8988T (cell line): ENCODE data around the gene TNFAIP2.
"Not testable (repeated sequence)": the region's sequence is repeated elsewhere in the genome, so short reads cannot be mapped to it uniquely, and the experiment has no call there.

Experiments used
- DNase-seq: peaks from one replicate; pipeline ENCODE4 v3.0.0; 2011

Gene TNFAIP2

DNA sequence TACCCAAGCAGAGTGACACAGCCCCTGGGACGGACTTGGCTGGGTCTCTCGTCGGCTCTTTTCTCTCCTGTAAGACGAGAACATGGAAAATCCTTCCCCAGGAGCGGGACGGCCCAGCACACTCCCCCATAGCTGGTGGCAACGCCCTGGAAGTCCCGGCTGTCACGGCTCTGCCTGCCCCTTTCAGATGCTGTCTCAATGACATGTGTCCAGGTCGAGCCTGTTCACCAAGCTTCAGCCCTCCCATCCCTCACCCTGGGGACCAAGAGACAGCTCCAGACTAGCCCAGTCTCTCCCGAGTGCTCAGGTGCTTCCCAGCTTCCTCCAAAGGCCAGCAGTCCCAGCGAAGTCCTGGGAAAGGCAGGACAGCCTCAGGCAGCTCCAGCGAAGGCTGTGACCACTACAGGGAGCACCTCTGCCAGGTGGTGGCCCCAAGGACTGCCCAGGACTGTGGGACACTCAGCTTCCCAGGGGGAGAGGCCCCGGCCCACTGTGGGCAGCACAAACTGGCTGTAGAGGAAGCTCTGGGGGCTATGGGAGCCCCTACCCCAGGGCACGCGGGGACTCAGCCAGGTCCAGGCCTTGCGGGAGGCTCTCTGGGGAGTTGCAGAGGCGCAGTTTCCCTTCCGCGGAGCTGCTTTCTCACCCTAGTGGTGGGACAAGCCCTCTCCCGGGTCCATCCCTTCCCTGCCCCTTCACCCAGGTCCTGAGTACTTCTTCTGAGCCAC is 33.6 kb downstream of the TNFAIP2 start:
- no peak for DNase-seq

DNA sequence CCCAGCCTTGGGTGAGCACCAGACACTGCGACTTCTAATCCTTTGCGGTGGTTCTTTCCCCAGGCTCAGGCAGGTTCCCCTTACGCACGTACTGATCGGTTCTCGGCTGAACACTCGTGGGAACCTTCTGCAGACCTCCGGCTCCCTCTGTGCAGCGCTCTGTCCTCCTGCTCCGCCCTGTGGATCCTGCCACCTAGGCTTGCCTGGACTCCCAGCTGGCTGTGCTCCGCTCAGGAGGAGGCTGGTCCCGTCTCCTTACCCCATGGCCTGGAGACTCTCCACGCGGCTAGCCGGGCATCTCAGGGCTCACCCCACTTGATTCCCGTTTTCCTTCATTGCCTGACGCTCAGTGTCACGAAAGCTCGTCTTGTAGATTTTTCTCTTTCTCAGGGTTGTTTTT is 34.7 kb downstream of the TNFAIP2 start:
- DNase-seq, result no peak

DNA sequence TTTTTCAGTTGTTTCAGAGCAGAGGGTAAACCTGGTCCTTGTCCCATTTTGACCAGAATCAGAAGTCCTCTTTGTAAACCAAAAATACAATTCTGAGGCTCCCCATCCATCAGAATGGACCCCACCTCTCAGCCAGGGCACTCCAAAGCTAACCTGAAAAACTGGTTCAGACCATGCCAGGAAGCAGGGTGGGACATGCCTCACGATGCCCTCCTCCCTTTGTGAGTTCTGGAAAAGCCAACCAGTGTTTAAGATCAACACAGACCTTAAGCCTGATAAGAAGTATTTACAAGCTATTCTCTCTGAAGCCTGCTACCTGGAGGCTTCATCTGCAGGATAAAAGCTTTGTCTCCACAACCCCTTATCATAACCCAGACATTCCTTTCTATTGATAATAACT is 35.4 kb downstream of the TNFAIP2 start:
- DNase-seq, result no peak

DNA sequence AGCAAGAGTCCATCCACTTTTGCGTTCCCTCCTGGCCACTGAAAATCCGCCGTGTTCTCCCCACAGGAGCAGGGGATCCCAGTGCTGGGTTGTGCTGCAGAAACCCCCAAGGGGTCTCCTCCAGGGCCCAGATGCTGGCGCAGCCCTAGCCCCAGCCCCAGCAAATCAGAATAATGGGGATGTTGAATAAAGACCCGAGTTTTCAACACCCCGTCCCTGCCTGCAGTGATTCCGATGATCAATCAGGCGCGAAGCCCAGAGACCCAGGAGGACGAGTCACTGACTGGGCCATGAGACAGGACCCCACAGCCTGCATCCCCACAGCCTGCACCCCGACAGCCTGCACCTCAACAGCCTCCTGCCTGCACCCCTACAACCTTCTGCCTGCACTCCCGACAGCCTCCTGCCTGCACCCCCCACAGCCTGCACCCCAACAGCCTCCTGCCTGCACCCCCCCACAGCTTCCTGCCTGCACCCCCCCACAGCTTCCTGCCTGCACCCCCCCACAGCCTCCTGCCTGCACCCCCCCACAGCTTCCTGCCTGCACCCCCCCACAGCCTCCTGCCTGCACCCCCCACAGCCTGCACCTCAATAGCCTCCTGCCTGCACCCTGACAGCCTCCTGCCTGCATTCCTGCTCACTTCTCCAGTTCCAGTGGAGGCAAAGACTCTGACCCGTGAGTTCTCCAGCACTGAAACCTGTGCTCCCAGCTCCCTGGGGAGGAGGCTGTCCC is 37.2 kb downstream of the TNFAIP2 start:
- DNase-seq, result no peak

DNA sequence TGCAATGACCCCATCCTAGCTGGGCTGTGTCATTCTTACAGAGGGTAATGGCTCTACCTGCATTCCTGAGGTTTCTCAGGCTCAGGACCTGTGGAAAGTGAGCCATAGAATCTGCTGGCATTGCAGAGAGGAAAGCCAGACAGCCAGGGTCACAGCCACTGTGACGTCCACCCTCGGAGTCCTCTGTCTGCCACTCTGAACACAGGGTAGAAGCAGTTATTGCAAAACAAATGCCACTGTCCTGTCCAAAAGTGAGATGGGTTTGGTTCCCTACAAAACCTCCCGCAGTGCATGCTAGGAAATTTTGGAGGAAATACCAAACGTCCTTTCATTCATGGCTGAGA is 37.8 kb downstream of the TNFAIP2 start:
- DNase-seq, result no peak

DNA sequence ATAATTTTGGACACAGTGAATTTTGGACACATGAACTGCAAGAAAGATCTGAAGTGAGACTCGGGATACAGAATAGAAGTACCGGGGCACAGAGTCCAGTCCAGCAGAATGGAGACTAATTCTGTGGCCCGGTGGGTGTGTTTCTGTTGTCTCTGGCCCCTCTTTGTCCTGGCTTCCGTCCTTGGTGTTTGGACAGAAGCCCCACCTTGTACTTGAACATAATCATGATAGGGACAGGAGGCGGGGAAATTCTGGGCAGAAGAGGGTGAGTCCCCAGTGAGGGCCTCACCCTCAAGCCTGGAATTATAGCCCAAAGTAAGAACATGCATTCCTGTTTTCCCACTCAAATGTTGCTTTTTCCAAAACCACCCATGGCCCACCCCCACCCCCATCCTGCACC is 39.9 kb downstream of the TNFAIP2 start:
- no peak for DNase-seq

DNA sequence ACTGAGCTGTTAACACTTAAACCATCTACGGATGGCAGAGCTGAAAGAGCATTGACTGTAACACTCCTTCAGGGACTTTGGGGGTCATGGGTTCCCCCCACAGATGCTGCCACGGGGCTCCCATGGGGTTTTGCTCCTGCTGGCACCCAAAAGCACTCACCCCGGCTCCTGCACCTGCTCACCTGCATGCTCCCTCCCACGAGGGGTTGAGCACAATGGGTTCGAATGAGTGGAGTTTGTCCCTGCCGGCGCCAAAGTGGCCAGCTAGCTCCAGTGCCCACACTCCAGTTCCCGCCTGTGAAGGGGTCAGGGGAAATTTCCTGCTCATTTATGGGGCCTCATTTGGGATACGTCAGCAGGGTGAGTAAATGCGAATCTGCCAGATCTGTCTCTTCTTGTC is 40.7 kb downstream of the TNFAIP2 start:
- DNase-seq, result no peak

DNA sequence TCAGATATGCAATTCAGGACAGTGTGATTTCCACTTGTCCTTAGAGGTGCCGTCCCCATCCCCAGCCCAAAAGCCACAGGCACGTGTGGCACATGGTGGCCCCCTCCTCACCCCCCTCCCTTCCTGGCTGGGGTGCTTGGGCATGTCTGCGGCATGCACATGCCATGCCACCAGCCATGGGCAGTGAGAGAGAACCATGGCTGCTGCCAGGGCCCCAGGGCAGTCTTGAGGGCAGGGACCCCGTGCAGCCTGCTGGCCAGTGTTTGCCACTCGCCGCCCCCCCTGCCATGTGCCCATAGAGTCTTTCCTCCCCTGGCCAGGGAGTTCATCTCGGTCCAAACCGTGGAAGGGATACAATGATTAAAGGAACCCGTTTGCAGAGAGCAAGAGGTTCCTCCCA is 41.5 kb downstream of the TNFAIP2 start:
- DNase-seq, result no peak

DNA sequence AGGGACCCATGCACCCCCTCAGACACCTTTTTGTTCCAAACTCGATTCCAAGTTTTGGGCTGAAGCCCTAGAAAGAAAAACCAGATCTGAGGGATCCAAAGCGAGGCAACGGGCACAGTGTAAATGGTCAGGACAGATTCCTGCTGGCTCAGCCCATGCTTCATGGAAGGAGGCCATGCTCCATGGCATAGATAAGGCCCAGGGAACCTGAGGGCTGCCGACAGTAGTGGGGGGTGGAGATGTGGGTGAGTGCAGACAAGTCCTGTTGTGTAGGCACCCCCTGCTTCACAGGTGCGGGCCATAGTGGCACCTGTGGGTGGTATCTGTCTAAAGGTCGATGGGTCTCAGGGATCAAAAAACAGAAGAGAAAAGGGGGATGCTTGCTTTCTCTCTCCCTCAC is 42.1 kb downstream of the TNFAIP2 start:
- DNase-seq, result no peak

DNA sequence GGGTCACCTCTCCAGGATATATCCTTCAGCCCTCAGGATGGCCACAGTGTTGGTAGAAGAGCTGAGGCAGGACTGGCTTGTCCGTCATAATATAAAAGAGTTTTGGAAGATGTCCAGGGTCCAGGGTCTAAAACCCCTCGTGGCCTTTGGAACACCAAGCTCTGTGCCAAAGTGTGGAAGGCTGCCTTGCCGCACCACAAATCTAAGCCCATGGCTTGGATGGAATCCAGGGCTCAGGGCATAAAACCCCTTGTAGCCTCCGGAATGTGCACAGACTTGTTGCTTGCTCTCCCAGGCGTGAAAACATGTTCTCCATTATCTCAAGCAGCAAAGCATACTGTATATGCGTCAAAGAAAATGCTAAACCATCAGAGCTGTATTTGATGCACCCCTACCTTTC is 46.7 kb downstream of the TNFAIP2 start:
- DNase-seq, result no peak

DNA sequence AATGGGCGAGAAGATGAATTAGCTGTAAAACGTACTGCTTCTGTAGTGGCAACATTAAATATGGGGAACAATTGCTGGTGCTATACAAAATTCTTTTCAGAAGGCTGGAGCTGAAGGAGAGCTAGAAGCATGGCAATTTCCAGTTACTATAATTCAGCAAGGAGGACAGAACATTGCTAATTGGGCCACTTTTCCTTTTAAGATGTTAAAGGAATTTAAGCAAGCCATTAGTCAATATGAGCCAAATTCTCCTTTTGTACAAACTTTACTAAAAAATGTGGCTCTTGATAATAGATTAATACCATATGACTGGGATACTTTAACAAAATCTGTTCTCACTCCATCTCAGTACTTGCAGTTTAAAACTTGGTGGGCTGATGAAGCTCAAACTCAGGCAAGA is 47.9 kb downstream of the TNFAIP2 start:
- not testable (repeated sequence) for DNase-seq

DNA sequence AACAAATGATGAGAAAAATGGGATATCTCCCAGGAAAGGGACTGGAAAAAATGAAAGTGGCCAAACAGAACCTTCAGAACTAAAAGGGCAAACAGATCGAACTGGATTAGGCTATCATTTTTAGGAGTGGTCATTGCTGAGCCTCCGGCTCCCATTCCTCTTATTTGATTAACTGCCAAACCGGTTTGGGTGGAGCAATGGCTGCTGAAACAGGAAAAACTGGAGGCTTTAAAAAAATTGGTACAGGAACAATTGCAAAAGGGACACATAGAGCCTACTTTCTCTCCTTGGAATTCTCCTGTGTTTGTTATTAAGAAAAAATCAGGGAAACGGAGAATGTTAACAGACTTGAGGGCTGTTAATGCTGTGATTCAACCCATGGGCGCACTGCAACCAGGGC is 49.7 kb downstream of the TNFAIP2 start:
- DNase-seq, result no peak

DNA sequence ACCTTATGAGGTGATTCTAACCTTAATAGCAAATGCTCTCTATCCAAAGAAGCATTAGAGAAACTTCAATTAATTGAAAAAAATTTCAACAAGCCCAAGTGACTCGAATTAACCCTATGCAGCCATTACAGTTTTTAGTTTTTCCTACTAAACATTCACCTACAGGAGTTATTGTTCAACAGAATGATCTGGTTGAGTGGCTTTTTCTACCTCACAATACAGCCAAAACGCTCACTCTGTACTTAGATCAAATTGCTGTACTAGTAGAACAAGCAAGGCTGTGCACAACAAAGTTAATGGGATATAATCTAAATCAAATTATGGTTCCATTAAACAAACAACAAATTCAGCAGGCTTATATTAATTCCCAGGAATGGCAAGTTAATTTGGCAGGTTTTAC is 50.6 kb downstream of the TNFAIP2 start:
- DNase-seq, result not testable (repeated sequence)

DNA sequence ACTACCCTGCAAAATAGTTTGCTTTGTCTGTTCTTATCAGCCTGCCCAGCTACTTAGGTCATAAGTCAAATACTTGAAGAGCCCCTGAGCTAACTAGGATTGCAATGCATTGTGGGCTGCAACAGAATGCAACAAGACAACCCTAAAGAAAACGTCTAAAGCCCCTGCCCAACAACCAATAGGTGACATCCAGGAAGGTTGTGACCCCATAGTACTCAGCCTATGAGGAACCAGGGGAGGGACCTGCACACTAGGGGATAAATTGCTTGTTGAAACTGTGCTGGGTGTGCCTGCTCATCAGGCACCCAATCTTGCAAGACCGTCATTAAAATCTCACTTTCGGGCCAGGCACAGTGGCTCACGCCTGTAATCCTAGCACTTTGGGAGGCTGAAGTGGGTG is 52.9 kb downstream of the TNFAIP2 start:
- not testable (repeated sequence) for DNase-seq

DNA sequence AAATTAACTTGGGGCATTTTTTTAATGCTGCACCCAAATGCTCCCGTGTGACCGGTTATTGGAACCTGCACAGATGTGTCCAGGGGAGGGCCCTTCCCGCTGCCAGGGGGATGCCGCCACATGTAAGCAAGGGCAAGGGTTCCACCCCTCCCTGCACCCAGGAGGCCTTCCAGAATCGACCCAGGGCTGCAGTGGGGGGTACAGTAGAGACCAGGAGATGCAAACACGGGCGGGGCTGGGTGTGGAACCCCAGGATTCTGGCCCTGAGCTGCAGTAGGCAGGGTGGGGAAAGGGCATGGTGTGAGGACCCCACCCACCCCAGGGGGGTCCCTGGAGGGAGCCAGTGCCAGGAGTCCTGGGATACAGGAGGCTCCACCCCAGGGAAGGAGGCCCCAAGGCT is 54.1 kb downstream of the TNFAIP2 start:
- DNase-seq, result no peak

DNA sequence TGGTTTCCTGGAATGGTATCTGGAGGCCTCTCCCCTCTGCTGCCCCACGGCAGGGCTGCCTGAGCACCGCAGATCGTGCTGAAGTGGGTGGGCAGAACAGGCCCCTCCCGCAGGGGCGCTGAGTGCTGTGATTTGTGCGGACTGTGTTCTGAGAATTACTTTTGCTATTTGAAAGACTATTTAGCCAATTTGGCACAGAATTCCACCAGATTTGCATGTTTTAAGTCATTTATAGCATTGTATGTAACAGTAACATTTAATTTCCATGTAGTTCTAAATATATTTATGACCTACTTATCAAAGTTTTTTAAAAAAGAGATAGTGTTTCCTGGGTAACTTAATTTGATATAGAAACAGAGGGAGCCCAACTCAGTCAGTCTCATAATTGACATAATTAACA is 55.3 kb downstream of the TNFAIP2 start:
- no peak for DNase-seq

DNA sequence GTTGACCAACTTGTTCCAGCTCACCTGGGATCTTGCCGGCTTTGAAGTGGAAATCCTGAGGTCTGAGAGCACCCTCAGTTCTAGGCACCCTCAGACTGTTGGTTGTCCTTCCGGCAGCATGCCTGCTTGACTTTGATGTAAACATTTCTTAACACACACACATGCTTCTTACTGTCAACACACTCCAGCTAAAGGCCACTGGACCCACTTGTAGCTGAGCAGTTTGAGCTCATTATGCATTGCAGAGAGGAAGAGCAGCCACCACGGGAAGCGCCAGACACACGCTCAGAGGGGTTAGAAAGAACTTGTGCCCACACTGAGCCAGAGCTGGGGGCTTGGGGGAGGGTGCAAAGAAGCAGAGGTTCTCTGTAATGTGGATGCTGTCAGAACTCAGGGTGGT is 55.8 kb downstream of the TNFAIP2 start:
- no peak for DNase-seq

DNA sequence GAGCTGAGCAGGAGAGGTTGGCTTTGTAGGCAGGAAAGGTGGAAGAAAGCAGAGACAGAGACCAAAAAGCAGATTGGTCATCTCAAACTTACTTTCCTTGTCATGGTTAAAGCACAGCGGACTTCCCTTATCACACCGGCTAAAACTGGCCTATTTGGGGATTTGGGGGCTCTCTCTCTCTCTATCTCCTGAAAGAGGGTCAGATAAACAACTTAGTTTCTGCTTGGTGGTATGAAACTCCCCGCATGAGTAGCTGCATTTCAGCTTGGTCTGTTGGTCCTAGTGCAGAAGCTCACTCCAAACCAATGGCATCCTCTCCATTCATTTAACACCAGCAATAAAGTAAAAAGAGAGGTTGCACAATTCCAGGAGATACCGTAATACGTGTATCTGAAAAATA is 57.1 kb downstream of the TNFAIP2 start:
- DNase-seq, result no peak

DNA sequence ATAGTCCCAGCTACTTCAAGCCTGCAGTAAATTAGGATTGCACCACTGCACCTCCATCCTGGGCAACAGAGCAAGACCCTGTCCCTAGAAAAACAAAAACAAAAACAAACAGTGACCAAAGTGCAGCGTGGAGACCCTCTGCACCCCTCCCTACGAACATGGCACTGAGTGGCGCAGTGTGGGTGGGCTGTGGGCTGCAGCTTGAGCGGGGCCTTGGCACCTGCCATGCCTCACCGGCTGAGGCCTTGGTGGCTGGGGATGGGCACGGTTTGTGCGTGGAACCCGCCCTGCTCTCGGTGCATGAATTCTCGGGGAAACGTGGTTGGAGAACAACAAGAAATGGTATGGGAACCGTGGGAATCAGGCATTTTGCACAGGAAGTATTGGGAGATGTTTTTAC is 60.8 kb downstream of the TNFAIP2 start:
- no peak for DNase-seq

DNA sequence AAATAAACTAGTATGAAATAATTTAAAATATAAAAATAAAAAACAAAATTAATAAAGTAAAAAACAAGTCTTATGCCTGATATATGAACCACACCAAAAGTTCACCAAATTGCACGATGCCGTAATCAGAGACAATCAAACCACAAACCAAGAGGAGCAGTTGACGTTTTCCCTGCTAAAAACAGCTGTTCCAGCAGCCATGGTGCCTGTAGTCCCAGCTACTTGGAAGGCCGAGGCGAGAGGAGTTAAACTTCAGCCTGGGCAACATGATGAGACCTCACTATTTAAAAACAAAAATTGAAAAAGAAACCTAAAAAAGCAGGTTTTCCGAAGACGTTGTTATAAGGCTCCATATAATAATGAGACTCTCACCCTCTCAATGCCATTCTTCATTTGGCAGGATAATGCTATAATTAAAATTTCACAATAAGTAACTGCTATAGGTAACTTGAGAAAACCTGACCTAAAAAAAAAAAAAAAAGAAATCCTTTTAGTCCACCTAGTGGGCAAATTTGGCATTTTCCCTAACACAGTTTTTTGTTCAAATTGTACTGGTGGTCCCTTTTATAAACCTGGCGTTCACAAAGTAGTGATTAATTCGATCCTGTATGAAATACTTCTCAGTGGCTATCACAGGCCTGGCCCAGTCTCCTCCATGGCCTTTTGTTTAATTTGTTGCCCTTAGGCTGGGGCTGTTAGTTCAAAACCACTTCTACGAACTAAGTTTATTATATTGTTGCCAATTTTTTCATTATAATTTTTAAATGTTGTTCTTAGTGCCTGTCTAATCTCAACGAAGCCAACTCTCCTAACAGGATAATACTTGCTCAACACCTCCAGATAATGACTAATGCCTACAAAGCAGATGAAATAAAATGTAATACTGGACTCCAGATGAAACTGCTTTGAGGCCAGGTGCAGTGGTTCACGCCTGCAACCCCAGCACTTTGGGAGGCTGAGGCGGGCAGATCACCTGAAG is 62.1 kb downstream of the TNFAIP2 start:
- no peak for DNase-seq

DNA sequence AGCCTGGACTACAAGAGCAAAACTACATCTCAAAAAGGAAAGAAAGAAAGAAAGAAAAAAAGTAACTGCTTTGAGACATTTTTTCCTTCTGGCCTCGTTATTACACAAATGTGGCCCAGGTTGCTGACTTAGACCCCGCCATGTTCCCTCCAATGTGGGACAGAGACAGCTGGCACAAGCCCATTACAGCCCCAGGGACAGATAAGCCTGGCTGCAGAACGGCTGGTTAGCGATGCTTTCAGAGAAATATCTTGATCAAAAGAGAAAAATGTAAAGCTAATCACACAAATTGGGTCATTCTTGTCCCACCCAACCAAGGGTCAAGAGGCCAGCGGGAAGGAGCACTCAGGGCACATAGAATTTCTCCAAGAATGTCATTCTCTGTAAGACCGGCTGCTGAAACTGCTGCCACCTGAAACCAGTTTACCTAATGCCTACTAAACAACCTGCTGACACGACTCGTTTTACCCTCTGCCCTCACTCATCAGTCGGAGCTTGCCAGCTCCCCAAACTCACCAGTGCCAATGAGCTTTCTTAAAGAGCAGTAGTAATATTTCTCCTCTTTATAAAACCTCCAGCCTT is 63.1 kb downstream of the TNFAIP2 start:
- no peak for DNase-seq
